Measurements from ENCODE around the gene SCAMP5.

DNA sequence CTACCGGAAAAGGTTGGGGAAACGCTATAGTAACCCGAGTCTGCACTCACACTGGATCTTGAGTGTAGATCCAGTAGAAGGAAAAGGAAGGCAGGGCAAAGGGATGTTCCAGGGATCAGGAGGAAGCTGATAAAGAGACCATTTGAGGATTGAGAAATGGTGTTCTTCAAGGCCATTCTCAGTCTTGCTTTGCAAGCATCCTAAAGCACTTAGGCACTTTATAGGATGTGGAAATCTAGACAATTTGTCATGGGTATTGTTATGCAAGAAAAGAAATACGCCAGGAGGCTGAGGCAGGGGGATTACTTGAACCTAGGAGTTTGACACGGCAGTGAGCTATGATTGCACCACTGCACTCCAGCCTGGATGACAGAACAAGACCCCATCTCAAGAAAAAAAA lies 13.2 kb upstream of the SCAMP5 start:
- TF ChIP-seq, protein P1, sequence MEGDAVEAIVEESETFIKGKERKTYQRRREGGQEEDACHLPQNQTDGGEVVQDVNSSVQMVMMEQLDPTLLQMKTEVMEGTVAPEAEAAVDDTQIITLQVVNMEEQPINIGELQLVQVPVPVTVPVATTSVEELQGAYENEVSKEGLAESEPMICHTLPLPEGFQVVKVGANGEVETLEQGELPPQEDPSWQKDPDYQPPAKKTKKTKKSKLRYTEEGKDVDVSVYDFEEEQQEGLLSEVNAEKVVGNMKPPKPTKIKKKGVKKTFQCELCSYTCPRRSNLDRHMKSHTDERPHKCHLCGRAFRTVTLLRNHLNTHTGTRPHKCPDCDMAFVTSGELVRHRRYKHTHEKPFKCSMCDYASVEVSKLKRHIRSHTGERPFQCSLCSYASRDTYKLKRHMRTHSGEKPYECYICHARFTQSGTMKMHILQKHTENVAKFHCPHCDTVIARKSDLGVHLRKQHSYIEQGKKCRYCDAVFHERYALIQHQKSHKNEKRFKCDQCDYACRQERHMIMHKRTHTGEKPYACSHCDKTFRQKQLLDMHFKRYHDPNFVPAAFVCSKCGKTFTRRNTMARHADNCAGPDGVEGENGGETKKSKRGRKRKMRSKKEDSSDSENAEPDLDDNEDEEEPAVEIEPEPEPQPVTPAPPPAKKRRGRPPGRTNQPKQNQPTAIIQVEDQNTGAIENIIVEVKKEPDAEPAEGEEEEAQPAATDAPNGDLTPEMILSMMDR (optimal IDR thresholded peaks at IDR 0.05 in 1 of 3, IDR thresholded peaks at IDR 0.05 in 1 of 3, conservative IDR thresholded peaks at IDR 0.05 in 1 of 3; ENCODE audit: extremely low read depth in 1 of 3, insufficient read depth in 2 of 3, low read length in 3 of 3) = no peak
- TF ChIP-seq EZH2 (IDR thresholded peaks at IDR 0.05; ENCODE audit: low read length) = no peak

Measured in keratinocyte (primary cell).